IMR-90 (cell line): ENCODE measurements around the gene PINLYP. TPM values are rescaled to one million over a fixed set of nuclear protein-coding genes. Genes with fewer than 3 reads are reported as not detected.

Experiments used
- ATAC-seq: fragments of 200-7000 bp; cut with Tn5 transposase; 2 replicates; pipeline ENCODE4 v1.9.1; 2020; ENCODE audit warnings: low read depth, mild to moderate bottlenecking, moderate library complexity
- BruUV-seq: library from RNA; stranded (reverse); fragments of 400-500 nt; replicated peaks from 2 replicates; lab custom pipeline; 2021; lab: Mats Ljungman, UMichigan
- CTCF ChIA-PET: fragments of 300-600 bp; formaldehyde crosslinking; extraction: SDS; loops from one replicate; lab custom pipeline; 2021; ENCODE audit warnings: antibody characterized with exemption; lab: Yijun Ruan, JAX
- POLR2A ChIA-PET: fragments of 300-600 bp; sonication (Branson Sonifier 250); formaldehyde crosslinking; loops from one replicate; lab custom pipeline; 2022; ENCODE audit warnings: antibody characterized with exemption; ENCODE audit not compliant: unreplicated experiment; lab: Charles Lee
- DNase-seq: peaks from one replicate; pipeline ENCODE4 v3.0.0; 2013
- H2AFZ ChIP-seq: replicated peaks from 2 replicates; pipeline ENCODE3; 2013; ENCODE audit warnings: low read length, mild to moderate bottlenecking; ENCODE audit not compliant: poor library complexity
- H2AK5ac ChIP-seq: 2 replicates; pipeline ENCODE4 v1.6.1; 2013; ENCODE audit warnings: low read depth, low read length, inconsistent platforms
- H2AK9ac ChIP-seq: replicated peaks from 2 replicates; pipeline ENCODE3; 2013; ENCODE audit warnings: mild to moderate bottlenecking, low read depth, low read length, moderate library complexity; ENCODE audit not compliant: poor library complexity
- H2BK120ac ChIP-seq: 2 replicates; pipeline ENCODE4 v1.6.1; 2013; ENCODE audit warnings: low read depth, low read length, inconsistent platforms
- H2BK15ac ChIP-seq: 3 replicates; pipeline ENCODE4 v1.6.1; 2013; ENCODE audit warnings: low read depth, low read length, inconsistent platforms
- H2BK20ac ChIP-seq: 2 replicates; pipeline ENCODE4 v1.6.1; 2013; ENCODE audit warnings: low read depth, mild to moderate bottlenecking, inconsistent platforms, low read length, moderate library complexity
- H2BK5ac ChIP-seq: 2 replicates; pipeline ENCODE4 v1.6.1; 2013; ENCODE audit warnings: mild to moderate bottlenecking, low read depth, low read length, inconsistent platforms; ENCODE audit not compliant: poor library complexity, severe bottlenecking
- H3K14ac ChIP-seq: replicated peaks from 2 replicates; pipeline ENCODE4 v1.6.1; 2013; ENCODE audit warnings: low read depth, low read length, inconsistent platforms
- H3K18ac ChIP-seq: 2 replicates; pipeline ENCODE4 v1.6.1; 2013; ENCODE audit warnings: low read depth, low read length, control low read depth
- H3K23ac ChIP-seq: 2 replicates; pipeline ENCODE4 v1.6.1; 2013; ENCODE audit warnings: low read depth, low read length, inconsistent platforms
- H3K27ac ChIP-seq: 2 replicates; pipeline ENCODE4 v1.5.1; 2013; ENCODE audit warnings: mild to moderate bottlenecking, control low read depth, low read length; ENCODE audit not compliant: insufficient read depth
- H3K27me3 ChIP-seq: 2 replicates; pipeline ENCODE4 v1.6.1; 2013; ENCODE audit warnings: low read length; ENCODE audit not compliant: control insufficient read depth, insufficient read depth
- H3K36me3 ChIP-seq: 2 replicates; pipeline ENCODE4 v1.6.1; 2013; ENCODE audit warnings: low read length, mixed read lengths; ENCODE audit not compliant: control insufficient read depth, insufficient read depth
- H3K4ac ChIP-seq: 2 replicates; pipeline ENCODE4 v1.6.1; 2013; ENCODE audit warnings: low read depth, low read length, inconsistent platforms
- H3K4me1 ChIP-seq: 2 replicates; pipeline ENCODE4 v1.6.1; 2013; ENCODE audit warnings: low read length, mixed read lengths; ENCODE audit not compliant: control insufficient read depth, insufficient read depth
- H3K4me2 ChIP-seq: 2 replicates; pipeline ENCODE4 v1.6.1; 2013; ENCODE audit warnings: low read depth, mild to moderate bottlenecking, control low read depth, low read length, moderate library complexity
- H3K4me3 ChIP-seq: 2 replicates; pipeline ENCODE4 v1.5.1; 2013; ENCODE audit warnings: low read depth, mild to moderate bottlenecking, control low read depth, low read length, moderate library complexity; ENCODE audit not compliant: insufficient read depth
- H3K56ac ChIP-seq: 2 replicates; pipeline ENCODE4 v1.6.1; 2013; ENCODE audit warnings: low read length, inconsistent platforms; ENCODE audit not compliant: insufficient read depth; ENCODE audit errors: extremely low read depth
- H3K79me1 ChIP-seq, 2 experiments: 2 replicates each; pipeline ENCODE4 v1.6.1; 2013; ENCODE audit warnings: low read length in 2 of 2, inconsistent platforms in 1 of 2, low read depth in 1 of 2
- H3K9ac ChIP-seq: 2 replicates; pipeline ENCODE4 v1.6.1; 2013; ENCODE audit warnings: low read depth, low read length, control low read depth
- H3K9me1 ChIP-seq: 2 replicates; pipeline ENCODE4 v1.6.1; 2013; ENCODE audit warnings: low read length, inconsistent platforms; ENCODE audit not compliant: insufficient read depth
- H3K9me3 ChIP-seq: 2 replicates; pipeline ENCODE4 v1.6.1; 2013; ENCODE audit warnings: low read length; ENCODE audit not compliant: control insufficient read depth, insufficient read depth
- H4K20me1 ChIP-seq: 2 replicates; pipeline ENCODE4 v1.6.1; 2013; ENCODE audit warnings: low read length, inconsistent platforms; ENCODE audit not compliant: insufficient read depth
- H4K5ac ChIP-seq: 2 replicates; pipeline ENCODE4 v1.6.1; 2013; ENCODE audit warnings: mild to moderate bottlenecking, low read depth, low read length, control low read depth
- H4K8ac ChIP-seq, 2 experiments: 2 replicates each; pipeline ENCODE4 v1.6.1; 2013; ENCODE audit warnings: low read depth in 2 of 2, low read length in 2 of 2, control low read depth in 1 of 2, inconsistent platforms in 1 of 2
- H4K91ac ChIP-seq: 2 replicates; pipeline ENCODE4 v1.6.1; 2013; ENCODE audit warnings: low read depth, low read length, inconsistent platforms; ENCODE audit not compliant: insufficient read depth
- BHLHE40 ChIP-seq: fragments of 150-350 bp; IDR thresholded peaks from 2 replicates; pipeline ENCODE4 v1.6.1; 2016; ENCODE audit warnings: mild to moderate bottlenecking, low read depth, low read length
- CEBPB ChIP-seq: IDR thresholded peaks from 2 replicates; pipeline ENCODE4 v1.6.1; 2012; ENCODE audit warnings: low read depth, low read length, improper control_type of control experiment
- CHD1 ChIP-seq: IDR thresholded peaks from 2 replicates; pipeline ENCODE4 v1.6.1; 2012; ENCODE audit warnings: low read depth, low read length, improper control_type of control experiment
- CTCF ChIP-seq: conservative IDR thresholded peaks from 2 replicates; pipeline ENCODE4 v1.5.1; 2012; ENCODE audit warnings: mild to moderate bottlenecking, low read depth, low read length, improper control_type of control experiment
- ELK1 ChIP-seq: fragments of 150-350 bp; IDR thresholded peaks from 2 replicates; pipeline ENCODE4 v1.6.1; 2016; ENCODE audit warnings: low read depth, mild to moderate bottlenecking, low read length, moderate library complexity, borderline replicate concordance
- FOS ChIP-seq: fragments of 150-350 bp; IDR thresholded peaks from 2 replicates; pipeline ENCODE4 v1.6.1; 2016; ENCODE audit warnings: low read depth, low read length
- MAFK ChIP-seq: IDR thresholded peaks from 2 replicates; pipeline ENCODE4 v1.6.1; 2012; ENCODE audit warnings: low read depth, low read length, improper control_type of control experiment
- MXI1 ChIP-seq: IDR thresholded peaks from 2 replicates; pipeline ENCODE4 v1.6.1; 2012; ENCODE audit warnings: low read depth, mild to moderate bottlenecking, low read length, moderate library complexity, borderline replicate concordance
- NFE2L2 ChIP-seq: fragments of 150-350 bp; IDR thresholded peaks from 2 replicates; pipeline ENCODE4 v1.6.1; 2016; ENCODE audit warnings: low read depth, mild to moderate bottlenecking, low read length
- POLR2A ChIP-seq: IDR thresholded peaks from 2 replicates; pipeline ENCODE4 v1.6.1; 2012; ENCODE audit warnings: mild to moderate bottlenecking, low read depth, low read length
- RAD21 ChIP-seq: IDR thresholded peaks from 2 replicates; pipeline ENCODE4 v1.6.1; 2012; ENCODE audit warnings: low read length, improper control_type of control experiment
- RCOR1 ChIP-seq: IDR thresholded peaks from 2 replicates; pipeline ENCODE4 v1.6.1; 2012; ENCODE audit warnings: mild to moderate bottlenecking, low read length, improper control_type of control experiment; ENCODE audit not compliant: insufficient replicate concordance
- SMC3 ChIP-seq: fragments of 150-350 bp; IDR thresholded peaks from 2 replicates; pipeline ENCODE4 v1.6.1; 2016; ENCODE audit warnings: low read depth, mild to moderate bottlenecking, antibody characterized with exemption, low read length, moderate library complexity
- USF2 ChIP-seq: fragments of 150-350 bp; IDR thresholded peaks from 2 replicates; pipeline ENCODE4 v1.6.1; 2017; ENCODE audit warnings: mild to moderate bottlenecking, antibody characterized with exemption, low read length, low read depth
- WGBS, 2 experiments: methylation state at CpG; one replicate each; pipeline versions ENCODE4 v1.1.5 to v1.1.7; 2013; ENCODE audit warnings: missing lambda C conversion rate in 2 of 2; ENCODE audit not compliant: insufficient read length in 1 of 2; ENCODE audit errors: extremely low coverage in 2 of 2; 5-methylcytosine and 5-hydroxymethylcytosine counted together
- dilution Hi-C: fragments of 300-500 bp; cut with HindIII; formaldehyde crosslinking; loops from one replicate; pipeline ENCODE4 v1.14.3; 2018; ENCODE audit warnings: low sequenced_read_pairs; ENCODE audit not compliant: unreplicated experiment
- in situ Hi-C: fragments of 300-500 bp; cut with MboI; formaldehyde crosslinking; loops from 3 replicates; pipeline ENCODE4 v1.14.3; 2019; ENCODE audit warnings: low sequenced_read_pairs, inconsistent platforms, mixed read lengths
- intact Hi-C: fragments of 100-400 bp; cut with micrococcal nuclease; formaldehyde crosslinking; loops from 2 replicates; pipeline ENCODE4 v1.10.0; 2022
- polyA plus RNA-seq, 3 experiments: library from polyadenylated mRNA; depleted of rRNA; stranded (reverse); fragments of >200 nt; gene quantifications; 2 replicates each; pipeline ENCODE4 v1.2.3, GENCODE V29; 2012; ENCODE audit warnings: low replicate concordance in 1 of 3
- total RNA-seq: library from RNA; depleted of rRNA; stranded (reverse); fragments of >200 nt; gene quantifications from 2 replicates; pipeline ENCODE4 v1.2.3, GENCODE V29; 2012

PINLYP gene
- total and polyA plus RNA-seq, 2 of the 4 experiments (the other 2 are of a cell fraction) = 0.54 to 1.4 TPM

GRCh38 chr19:43606569-43607229, 31.1 kb downstream of the PINLYP start:
- no peaks in the 10 kb centered on the region for H3K9me3 ChIP-seq
- H2BK15ac ChIP-seq = no peak overlapping the region
- TF ChIP-seq ELK1 (no peak), MXI1 (no peak), POLR2A (no peak), NFE2L2 (no peak), FOS (no peak), SMC3 (no peak), CTCF (no peak), CHD1 (no peak), CEBPB (no peak), USF2 (no peak), BHLHE40 (no peak), MAFK (no peak), RAD21 (no peak), RCOR1 (no peak)
- no peak overlapping the region for H4K5ac ChIP-seq
- H3K9me1 ChIP-seq = peaks cover 9% of the 10 kb centered on the region
- no peak overlapping the region for H2BK120ac ChIP-seq
- H3K23ac ChIP-seq = no peak overlapping the region
- H3K79me1 ChIP-seq = peaks cover 18 to 39% of the 10 kb centered on the region in 2 experiments
- no peak overlapping the region for H3K4me2 ChIP-seq
- no peak overlapping the region for H3K9ac ChIP-seq
- H4K8ac ChIP-seq = no peak overlapping the region
- no peak overlapping the region for H2AK9ac ChIP-seq
- no TSS peak for BruUV-seq
- CTCF ChIA-PET = no interaction called here
- peaks cover 15% of the 10 kb centered on the region for H3K36me3 ChIP-seq
- H3K27me3 ChIP-seq = no peaks in the 10 kb centered on the region
- no peak overlapping the region for H3K4ac ChIP-seq
- in situ Hi-C loops = no loop called here
- WGBS, 2 experiments = 100% methylated on average over 1 of the region's 7 CpGs; no CpG with 5 or more reads in 1 of the 2 experiments
- intact Hi-C loops = no loop called here
- dilution Hi-C loops = no loop called here
- ATAC-seq (no peak), DNase-seq (no peak)
- no peak overlapping the region for H3K18ac ChIP-seq
- no peak overlapping the region for H3K27ac ChIP-seq
- H3K14ac ChIP-seq = no peak overlapping the region
- H3K56ac ChIP-seq = no peak overlapping the region
- H2BK5ac ChIP-seq = no peak overlapping the region
- H3K4me3 ChIP-seq = no peak overlapping the region
- no peaks in the 10 kb centered on the region for H3K4me1 ChIP-seq
- no peak overlapping the region for H2BK20ac ChIP-seq
- peaks cover 17% of the 10 kb centered on the region for H4K20me1 ChIP-seq
- no peak overlapping the region for H2AK5ac ChIP-seq
- no peak overlapping the region for H4K91ac ChIP-seq
- POLR2A ChIA-PET = no interaction called here
- no peak overlapping the region for H2AFZ ChIP-seq
